Neural progenitor cell (in vitro differentiated cells): ENCODE measurements around the gene CCDC82. TPM values are rescaled to one million over a fixed set of nuclear protein-coding genes. Genes with fewer than 3 reads are reported as not detected.

Source experiments
- DNase-seq: peaks from one replicate; pipeline ENCODE4 v3.0.0-alpha.2; 2016; ENCODE audit warnings: low spot score
- H2AFZ ChIP-seq: fragments of 200-600 bp; sonication (generic); replicated peaks from 2 replicates; pipeline ENCODE4 v1.6.1; 2016; ENCODE audit warnings: antibody characterized with exemption
- H3F3A ChIP-seq: fragments of 200-600 bp; sonication (generic); 2 replicates; pipeline ENCODE4 v1.6.1; 2016; ENCODE audit warnings: antibody characterized with exemption, low read depth
- H3K27ac ChIP-seq: fragments of 200-600 bp; sonication (generic); 2 replicates; pipeline ENCODE4 v1.5.1; 2016; ENCODE audit warnings: mild to moderate bottlenecking
- H3K27me3 ChIP-seq: fragments of 200-600 bp; sonication (generic); 2 replicates; pipeline ENCODE4 v1.6.1; 2016; ENCODE audit warnings: mild to moderate bottlenecking, moderate library complexity
- H3K36me3 ChIP-seq: fragments of 200-600 bp; sonication (generic); 2 replicates; pipeline ENCODE4 v1.5.1; 2016
- H3K4me1 ChIP-seq: fragments of 200-600 bp; sonication (generic); 2 replicates; pipeline ENCODE4 v1.6.1; 2016; ENCODE audit warnings: mixed run types
- H3K4me2 ChIP-seq: fragments of 200-600 bp; sonication (generic); 2 replicates; pipeline ENCODE4 v1.6.1; 2016
- H3K4me3 ChIP-seq: fragments of 200-600 bp; sonication (generic); 2 replicates; pipeline ENCODE4 v1.5.1; 2016
- H3K79me2 ChIP-seq: fragments of 200-600 bp; sonication (generic); 2 replicates; pipeline ENCODE4 v1.6.1; 2016; ENCODE audit warnings: low read depth
- H3K9ac ChIP-seq: fragments of 200-600 bp; sonication (generic); 2 replicates; pipeline ENCODE4 v1.6.1; 2016
- H3K9me3 ChIP-seq: fragments of 200-600 bp; sonication (generic); 2 replicates; pipeline ENCODE4 v1.5.1; 2016; ENCODE audit warnings: low read depth
- H4K20me1 ChIP-seq: fragments of 200-600 bp; sonication (generic); 2 replicates; pipeline ENCODE4 v1.6.1; 2016; ENCODE audit warnings: low read depth
- H3K27ac Mint-ChIP-seq: 3 replicates; pipeline ENCODE4 v1.8.0; 2021; ENCODE audit warnings: mixed read lengths
- H3K27me3 Mint-ChIP-seq: 2 replicates; pipeline ENCODE4 v1.8.0; 2022; ENCODE audit warnings: low read depth, mild to moderate bottlenecking, inconsistent platforms, moderate library complexity, mixed read lengths; ENCODE audit not compliant: insufficient read depth
- H3K36me3 Mint-ChIP-seq: 3 replicates; pipeline ENCODE4 v1.8.0; 2021; ENCODE audit warnings: mixed read lengths
- H3K4me1 Mint-ChIP-seq: 3 replicates; pipeline ENCODE4 v1.8.0; 2021; ENCODE audit warnings: mixed read lengths
- H3K4me3 Mint-ChIP-seq: 3 replicates; pipeline ENCODE4 v1.8.0; 2021; ENCODE audit warnings: mild to moderate bottlenecking, moderate library complexity, mixed read lengths
- H3K9me3 Mint-ChIP-seq: 3 replicates; pipeline ENCODE4 v1.8.0; 2020; ENCODE audit warnings: mixed read lengths
- CTCF ChIP-seq: fragments of 200-600 bp; sonication (generic); IDR thresholded peaks from 2 replicates; pipeline ENCODE4 v1.5.1; 2017; ENCODE audit warnings: antibody characterized with exemption, mild to moderate bottlenecking
- EZH2 ChIP-seq: fragments of 200-600 bp; sonication (generic); IDR thresholded peaks from 2 replicates; pipeline ENCODE4 v1.6.1; 2017; ENCODE audit warnings: antibody characterized with exemption, mild to moderate bottlenecking, moderate library complexity
- EZH2phosphoT487 ChIP-seq: fragments of 200-600 bp; sonication (generic); IDR thresholded peaks from 2 replicates; pipeline ENCODE4 v1.6.1; 2017; ENCODE audit warnings: antibody characterized with exemption
- total RNA-seq: library from RNA; depleted of rRNA; stranded (reverse); fragments of >200 nt; gene quantifications from 2 replicates; pipeline ENCODE4 v1.2.3, GENCODE V29; 2015; ENCODE audit warnings: low replicate concordance

The CCDC82 gene
- total RNA-seq, 1 donor from 2014 or later, result 48.3 TPM

GRCh38 chr11:96319898-96320656 lies 69.6 kb downstream of the CCDC82 start:
- DNase-seq, result no peak
- Mint-ChIP-seq H3K36me3 (peaks cover 22% of the 10 kb centered on the region), H3K4me3 (no peak overlapping the region), H3K27me3 (no peaks in the 10 kb centered on the region), H3K27ac (no peak overlapping the region), H3K9me3 (peaks cover 3% of the 10 kb centered on the region), H3K4me1 (peaks cover 5% of the 10 kb centered on the region)
- Histone ChIP-seq H3K4me3 (no peak overlapping the region), H4K20me1 (no peaks in the 10 kb centered on the region), H3K27ac (no peak overlapping the region), H3F3A (no peaks in the 10 kb centered on the region), H2AFZ (no peak overlapping the region), H3K9ac (no peak overlapping the region), H3K79me2 (no peaks in the 10 kb centered on the region), H3K36me3 (no peaks in the 10 kb centered on the region), H3K4me1 (peaks cover 3% of the 10 kb centered on the region), H3K27me3 (no peaks in the 10 kb centered on the region), H3K4me2 (no peak overlapping the region), H3K9me3 (no peaks in the 10 kb centered on the region)
- no peak for TF ChIP-seq EZH2phosphoT487
- no peak for TF ChIP-seq CTCF
- TF ChIP-seq EZH2, result no peak

DNA sequence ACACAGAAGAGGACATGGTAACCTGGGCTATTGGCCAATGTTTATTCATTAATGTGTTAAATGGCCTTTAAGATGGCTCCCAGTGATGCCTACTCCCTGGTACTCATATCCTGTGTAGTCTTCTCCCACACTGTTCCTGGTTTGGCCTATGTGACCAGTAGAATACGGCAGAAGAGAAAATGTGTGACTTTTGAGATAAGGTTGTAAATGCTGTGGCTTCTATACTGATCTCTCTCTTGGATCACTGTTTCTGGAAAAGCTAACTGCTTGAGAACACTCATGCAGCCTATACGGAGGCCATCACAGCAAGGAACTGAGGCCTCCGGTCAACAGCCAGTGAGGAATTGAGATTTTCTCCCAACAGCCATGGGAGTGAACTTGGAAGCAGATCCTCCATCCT lies 70.9 kb downstream of the CCDC82 start:
- peaks cover 3% of the 10 kb centered on the region for H3K9me3 Mint-ChIP-seq
- Histone ChIP-seq H4K20me1 (no peaks in the 10 kb centered on the region), H3K27me3 (no peaks in the 10 kb centered on the region), H3F3A (no peaks in the 10 kb centered on the region), H3K79me2 (no peaks in the 10 kb centered on the region), H2AFZ (no peak overlapping the region), H3K9me3 (no peaks in the 10 kb centered on the region), H3K27ac (no peak overlapping the region), H3K4me3 (no peak overlapping the region), H3K9ac (no peak overlapping the region), H3K4me2 (no peak overlapping the region), H3K4me1 (peaks cover 3% of the 10 kb centered on the region), H3K36me3 (no peaks in the 10 kb centered on the region)
- H3K36me3 Mint-ChIP-seq, result peaks cover 22% of the 10 kb centered on the region
- peaks cover 5% of the 10 kb centered on the region for H3K4me1 Mint-ChIP-seq
- H3K4me3 Mint-ChIP-seq, result no peak overlapping the region
- DNase-seq, result no peak
- H3K27ac Mint-ChIP-seq, result no peak overlapping the region
- TF ChIP-seq CTCF, result no peak
- TF ChIP-seq EZH2, result no peak
- TF ChIP-seq EZH2phosphoT487, result no peak
- H3K27me3 Mint-ChIP-seq, result no peaks in the 10 kb centered on the region

DNA sequence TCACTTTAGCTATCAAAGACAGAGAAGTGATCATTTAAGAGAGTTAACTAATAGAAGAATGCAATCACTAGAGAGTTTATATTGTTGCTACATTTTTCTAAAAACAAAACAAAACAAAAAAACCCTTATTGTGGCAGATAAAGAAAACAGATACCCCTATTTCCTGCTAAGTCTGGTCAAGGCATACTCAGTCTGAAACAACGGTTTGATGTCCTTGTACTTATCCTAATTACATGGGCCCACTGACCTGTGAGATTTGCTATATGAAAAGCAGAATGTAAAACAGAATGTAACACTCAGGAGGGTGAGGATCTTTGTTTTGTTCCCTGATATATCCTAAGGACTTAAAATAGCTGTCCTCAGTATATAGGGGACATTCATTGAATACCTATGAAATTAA lies 71.3 kb downstream of the CCDC82 start:
- Histone ChIP-seq H3K4me2 (no peak overlapping the region), H3K9ac (no peak overlapping the region), H3K27ac (no peak overlapping the region), H4K20me1 (no peaks in the 10 kb centered on the region), H3K36me3 (no peaks in the 10 kb centered on the region), H3K4me3 (no peak overlapping the region), H3K4me1 (peaks cover 3% of the 10 kb centered on the region), H3K79me2 (no peaks in the 10 kb centered on the region), H2AFZ (no peak overlapping the region), H3K27me3 (no peaks in the 10 kb centered on the region), H3K9me3 (no peaks in the 10 kb centered on the region), H3F3A (no peaks in the 10 kb centered on the region)
- H3K27me3 Mint-ChIP-seq, result no peaks in the 10 kb centered on the region
- TF ChIP-seq CTCF (no peak), EZH2phosphoT487 (no peak), EZH2 (no peak)
- no peak overlapping the region for H3K4me3 Mint-ChIP-seq
- peaks cover 18% of the 10 kb centered on the region for H3K36me3 Mint-ChIP-seq
- DNase-seq, result no peak
- peaks cover 5% of the 10 kb centered on the region for H3K4me1 Mint-ChIP-seq
- H3K27ac Mint-ChIP-seq, result no peak overlapping the region
- H3K9me3 Mint-ChIP-seq, result peaks cover 3% of the 10 kb centered on the region
